NCI-H82 (cell line): ENCODE results near the gene CD36.

Experiments used
- DNase-seq: peaks from one replicate; lab custom pipeline; 2025; lab: John Stamatoyannopoulos, UW

CD36 gene

DNA sequence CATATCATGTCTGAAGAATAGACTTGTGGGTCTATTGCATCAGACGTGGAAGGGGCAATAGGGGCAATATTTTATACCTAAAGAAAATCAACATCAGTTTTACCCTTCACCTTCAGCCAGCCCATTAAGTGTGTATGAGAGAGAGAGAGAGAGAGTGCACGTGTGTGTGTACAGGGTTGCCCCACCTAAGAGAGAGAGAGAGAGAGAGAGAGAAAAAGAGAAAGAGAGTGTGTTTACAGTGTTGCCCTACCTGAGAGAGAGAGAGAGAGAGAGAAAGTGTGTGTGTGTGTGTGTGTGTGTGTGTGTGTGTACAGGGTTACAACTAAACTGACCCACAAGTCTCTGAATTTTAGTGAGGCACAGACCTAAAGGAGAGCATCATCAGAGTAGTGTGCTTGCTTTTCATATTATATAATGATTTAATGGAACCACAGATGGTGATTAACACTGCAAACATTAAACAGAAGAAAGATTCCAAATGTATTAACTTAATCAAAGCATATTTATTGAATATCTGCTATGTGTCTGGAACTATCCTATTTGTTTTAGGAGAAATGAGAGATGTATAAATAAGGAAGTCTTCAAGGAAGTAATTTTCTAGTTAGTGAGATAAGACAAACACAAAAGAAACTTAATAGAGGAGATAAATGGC lies 66.8 kb downstream of the CD36 start:
- DNase-seq = no peak

DNA sequence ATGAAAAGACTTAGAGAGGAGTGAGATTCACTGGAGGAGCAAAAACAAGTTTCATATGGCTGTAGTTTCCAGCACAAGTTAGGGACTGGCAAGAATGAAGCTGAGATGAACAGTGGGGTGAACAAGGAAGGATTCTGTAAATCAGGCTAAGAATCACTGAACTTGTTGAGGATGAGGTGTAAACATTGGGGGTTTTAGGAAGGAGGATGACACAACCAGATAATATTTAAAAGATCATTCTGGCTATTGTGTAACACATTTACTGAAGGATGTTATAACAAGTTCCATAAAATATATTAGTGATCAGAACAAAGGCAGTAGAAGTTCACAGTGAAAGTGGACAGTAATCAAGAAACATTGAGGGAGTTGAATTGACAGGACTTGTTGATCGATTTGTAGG lies 68.9 kb downstream of the CD36 start:
- no peak for DNase-seq

DNA sequence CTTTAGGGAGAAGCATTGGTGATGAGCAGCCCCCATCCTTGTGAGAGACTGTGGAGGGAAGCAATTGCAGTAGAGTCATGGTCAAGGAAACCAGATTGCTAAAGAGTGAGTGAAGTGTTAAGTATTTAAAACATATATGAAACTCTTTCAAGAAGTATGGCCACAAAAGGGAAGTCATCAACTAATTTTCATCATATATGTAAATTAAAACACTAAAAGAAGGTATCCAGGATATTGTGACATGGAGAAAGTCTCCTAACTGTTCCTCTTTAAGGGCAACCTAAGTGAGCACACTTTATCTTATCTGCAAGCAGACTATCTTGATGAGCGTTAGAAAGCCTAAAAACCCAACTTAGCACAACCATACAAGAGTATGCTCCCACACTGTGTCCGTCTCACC lies 69.7 kb downstream of the CD36 start:
- no peak for DNase-seq

DNA sequence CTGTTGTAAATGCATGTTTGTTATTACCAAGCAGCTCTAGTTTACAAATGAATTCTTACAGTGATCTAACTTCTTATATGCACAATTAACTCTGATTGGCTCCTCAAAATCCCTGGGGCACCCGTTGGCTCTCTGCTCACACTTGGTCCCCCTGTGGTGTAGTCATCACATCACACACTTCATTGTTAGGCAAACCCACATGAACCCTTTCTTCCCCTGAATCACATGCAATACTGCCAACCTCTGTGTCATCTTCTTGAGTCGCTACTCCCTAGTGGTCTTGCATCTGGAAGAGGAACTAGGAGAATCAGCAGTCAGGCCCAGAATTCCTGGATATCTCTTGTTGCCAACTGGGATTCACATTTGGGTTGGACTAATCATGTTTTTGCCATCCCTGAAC lies 73.1 kb downstream of the CD36 start:
- no peak for DNase-seq

DNA sequence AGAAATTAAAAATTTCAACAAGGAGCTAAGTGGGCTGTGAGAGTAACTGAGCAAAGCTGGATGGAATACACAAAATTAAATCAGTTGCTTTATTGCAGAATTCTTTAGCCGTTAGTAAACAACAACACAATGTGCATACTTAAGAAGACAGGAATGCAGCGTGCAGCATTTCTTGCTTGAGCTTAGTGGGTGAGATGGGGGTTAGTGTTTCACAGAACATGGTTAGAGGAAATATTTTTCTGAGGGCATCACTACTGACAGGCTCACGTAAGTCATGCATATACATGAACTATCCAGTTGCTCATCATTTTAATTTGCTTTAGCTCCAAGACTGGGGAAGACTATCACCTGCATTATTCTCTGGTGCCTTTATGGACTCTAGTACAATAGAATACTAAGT lies 80.8 kb downstream of the CD36 start:
- DNase-seq = no peak

DNA sequence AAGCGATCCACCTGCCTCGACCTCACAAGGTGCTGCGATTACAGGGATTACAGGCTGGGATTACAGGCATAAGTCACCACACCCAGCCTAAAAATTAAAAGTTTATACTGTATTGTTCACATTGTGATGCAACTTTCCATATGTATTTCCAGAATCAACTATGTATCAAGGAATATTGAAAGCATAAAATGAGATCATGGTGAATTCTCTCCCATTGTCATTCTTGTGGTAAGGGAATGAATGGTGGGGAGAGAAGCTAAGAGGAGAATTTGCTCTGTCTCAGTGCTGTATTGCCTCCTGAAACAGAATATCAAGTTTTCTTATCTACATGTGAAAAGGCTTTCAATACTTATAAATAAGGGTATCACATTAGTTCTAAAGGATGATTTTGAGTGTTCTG lies 81.7 kb downstream of the CD36 start:
- no peak for DNase-seq

DNA sequence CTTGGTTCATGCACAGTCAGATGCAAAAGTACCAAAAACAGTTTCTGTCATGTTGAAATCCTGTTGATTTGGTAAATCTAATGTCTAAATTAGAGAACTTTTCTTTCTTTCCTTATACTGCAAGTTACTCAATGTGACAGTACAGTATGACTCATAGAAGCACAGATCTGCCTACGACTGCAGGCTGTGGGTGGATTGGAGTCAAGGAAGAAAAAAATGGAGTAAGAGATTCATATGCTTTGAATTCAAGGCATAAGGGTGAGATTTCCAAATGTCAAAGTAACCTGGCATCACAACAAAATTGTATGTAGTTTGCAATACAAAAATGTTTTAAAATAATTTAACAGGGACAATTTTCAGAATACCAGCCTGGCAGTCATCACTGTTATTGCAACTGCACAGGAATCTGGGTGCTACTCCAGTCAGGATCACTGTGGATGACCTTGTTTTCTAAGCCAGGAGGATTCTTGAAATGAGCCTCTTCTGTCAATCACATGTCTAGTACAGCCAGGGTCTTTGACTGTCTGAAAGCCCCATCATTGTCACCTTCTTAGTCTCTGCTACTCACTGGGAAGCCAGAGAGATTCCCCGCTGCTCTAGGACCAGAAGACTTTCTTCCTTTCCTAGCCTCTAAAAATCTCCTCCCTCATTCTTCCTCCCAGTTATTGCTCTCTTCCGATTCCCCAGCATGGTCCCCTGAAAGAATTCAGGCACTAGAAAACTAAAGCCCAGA lies 83.6 kb downstream of the CD36 start:
- peak; percentile 42 for DNase-seq

DNA sequence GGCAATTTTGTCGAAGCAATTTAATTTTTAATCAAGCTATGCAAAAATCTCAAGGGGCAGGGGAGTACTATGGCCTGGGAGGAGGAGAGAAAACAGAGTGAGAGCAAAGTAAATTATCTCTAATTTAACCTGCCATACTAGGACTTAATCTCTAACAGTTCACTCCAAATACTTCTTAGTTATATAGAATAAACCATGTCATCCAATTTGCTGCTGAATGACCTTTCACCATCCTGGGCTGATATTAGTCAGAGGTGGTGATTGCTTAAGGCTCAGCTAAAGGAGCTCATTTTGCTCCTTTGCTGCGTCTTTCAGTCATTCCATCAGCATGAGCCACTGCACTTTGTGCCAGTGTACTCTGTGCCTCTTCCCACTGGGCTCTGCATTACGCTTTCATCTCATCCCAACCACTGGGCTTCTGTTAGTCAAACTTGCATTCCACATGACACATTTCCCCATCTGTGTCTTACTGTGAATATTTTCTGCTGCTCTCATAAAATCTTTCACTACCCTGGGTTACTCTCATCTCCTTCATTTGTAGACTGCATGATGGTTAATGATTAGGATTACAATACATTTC lies 84.3 kb downstream of the CD36 start:
- DNase-seq = peak; percentile 43

DNA sequence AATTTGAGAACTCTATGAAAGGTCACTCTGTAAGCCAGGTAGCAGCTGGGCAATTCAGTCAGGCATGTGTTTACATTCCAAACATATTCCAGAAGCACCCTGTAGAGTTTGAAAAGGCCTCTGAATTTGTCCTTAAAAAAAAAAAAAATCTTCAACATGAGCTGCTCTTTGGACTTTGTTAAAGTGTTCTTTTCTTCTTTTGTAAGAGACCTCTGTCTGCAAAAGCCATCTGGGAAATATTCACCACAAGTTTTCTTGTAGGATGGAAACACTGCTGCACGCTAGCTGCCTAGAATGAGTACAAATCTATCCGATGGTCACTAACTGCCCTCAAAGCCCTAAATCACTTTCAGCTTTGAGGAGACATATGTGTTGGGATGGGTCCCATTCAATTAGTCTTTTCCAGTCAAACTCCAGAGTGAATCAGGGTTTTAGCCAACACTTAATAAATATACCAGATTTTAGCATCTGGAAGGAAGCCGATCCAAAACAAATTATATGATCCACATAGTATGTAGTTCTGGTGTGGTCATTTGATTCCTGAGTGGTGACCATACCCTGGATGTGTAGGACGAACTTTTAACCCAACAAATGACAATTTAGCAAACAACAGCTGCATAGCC lies 85.9 kb downstream of the CD36 start:
- no peak for DNase-seq

DNA sequence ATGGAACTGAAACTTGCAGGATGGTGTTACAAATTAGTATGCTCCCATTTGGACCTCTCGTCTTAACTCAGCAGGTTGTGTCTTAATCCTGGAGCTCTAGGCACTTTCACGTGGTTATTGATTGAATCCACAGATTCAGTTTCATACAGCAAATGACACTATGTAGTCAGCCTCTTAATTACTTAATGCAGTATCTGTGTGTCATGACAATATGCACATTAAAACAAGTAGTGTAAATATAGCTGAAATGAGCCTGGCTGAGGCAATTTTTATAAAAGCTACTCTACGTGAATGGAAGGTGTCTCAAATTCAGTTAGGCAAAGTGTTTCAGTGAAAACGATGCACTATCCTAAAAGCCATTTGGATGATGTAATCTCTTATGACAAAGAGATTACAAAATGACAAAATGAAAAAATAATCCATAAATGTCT lies 86.8 kb downstream of the CD36 start:
- DNase-seq = peak; percentile 57
